HFF-Myc (cell line): ENCODE data around the gene KDM5B.
"Not testable (repeated sequence)": the region's sequence is repeated elsewhere in the genome, so short reads cannot be mapped to it uniquely, and the experiment has no call there.

ENCODE experiments used
- DNase-seq: peaks from one replicate; pipeline ENCODE4 v3.0.0-alpha.2; 2011; ENCODE audit warnings: low read depth; ENCODE audit errors: extremely low read depth
- H3K4me3 ChIP-seq: replicated peaks from 2 replicates; pipeline ENCODE4 v1.5.1; 2011; ENCODE audit warnings: low read depth, mild to moderate bottlenecking, control low read depth, low read length
- TF ChIP-seq, protein P1 (sequence below): IDR thresholded peaks from 2 replicates; pipeline ENCODE4 v1.5.1; 2012; ENCODE audit warnings: mild to moderate bottlenecking, low read depth, low read length, control low read depth; ENCODE audit errors: missing control alignments

The KDM5B gene

DNA sequence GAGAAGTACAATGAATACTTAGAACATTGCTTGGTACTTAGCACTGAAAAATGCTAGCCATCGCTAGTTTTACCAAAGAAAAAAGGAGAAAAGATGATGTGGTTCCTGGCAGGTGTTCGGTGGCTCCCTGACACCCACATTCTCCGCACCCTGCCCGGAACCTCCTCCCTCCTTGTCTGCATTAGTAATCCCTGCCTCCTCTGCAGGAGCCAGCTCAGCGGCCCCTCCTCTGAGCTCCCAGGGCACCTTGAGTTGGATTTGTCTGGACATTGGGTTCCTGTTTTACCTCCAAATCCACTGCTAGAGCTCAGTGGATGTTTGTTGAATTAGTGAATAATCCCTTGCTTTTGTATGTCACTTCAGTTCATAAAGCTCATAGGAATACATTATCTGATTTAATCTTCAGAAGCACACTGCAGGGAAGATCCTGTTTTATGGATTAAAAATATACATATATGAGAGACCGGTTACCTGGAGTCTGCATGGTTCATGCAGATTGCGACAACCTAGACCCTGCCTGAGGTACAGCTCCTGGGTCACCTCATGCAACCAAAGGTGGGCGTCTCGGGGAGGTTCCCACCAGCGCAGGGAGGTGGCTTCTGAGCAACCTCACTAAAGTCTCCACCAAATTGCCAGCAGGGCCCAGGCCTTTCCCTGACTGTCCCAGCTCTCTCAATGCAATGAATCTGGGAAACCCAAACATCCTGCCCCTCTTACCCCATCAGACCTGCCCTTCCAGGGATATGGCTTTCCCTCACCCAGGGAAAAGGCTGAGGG is 26.7 kb upstream of the KDM5B start:
- H3K4me3 ChIP-seq: no peak overlapping the region
- TF ChIP-seq, protein P1, sequence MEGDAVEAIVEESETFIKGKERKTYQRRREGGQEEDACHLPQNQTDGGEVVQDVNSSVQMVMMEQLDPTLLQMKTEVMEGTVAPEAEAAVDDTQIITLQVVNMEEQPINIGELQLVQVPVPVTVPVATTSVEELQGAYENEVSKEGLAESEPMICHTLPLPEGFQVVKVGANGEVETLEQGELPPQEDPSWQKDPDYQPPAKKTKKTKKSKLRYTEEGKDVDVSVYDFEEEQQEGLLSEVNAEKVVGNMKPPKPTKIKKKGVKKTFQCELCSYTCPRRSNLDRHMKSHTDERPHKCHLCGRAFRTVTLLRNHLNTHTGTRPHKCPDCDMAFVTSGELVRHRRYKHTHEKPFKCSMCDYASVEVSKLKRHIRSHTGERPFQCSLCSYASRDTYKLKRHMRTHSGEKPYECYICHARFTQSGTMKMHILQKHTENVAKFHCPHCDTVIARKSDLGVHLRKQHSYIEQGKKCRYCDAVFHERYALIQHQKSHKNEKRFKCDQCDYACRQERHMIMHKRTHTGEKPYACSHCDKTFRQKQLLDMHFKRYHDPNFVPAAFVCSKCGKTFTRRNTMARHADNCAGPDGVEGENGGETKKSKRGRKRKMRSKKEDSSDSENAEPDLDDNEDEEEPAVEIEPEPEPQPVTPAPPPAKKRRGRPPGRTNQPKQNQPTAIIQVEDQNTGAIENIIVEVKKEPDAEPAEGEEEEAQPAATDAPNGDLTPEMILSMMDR: no peak
- no peak for DNase-seq

GRCh38 chr1:202831906-202832305 is 23.7 kb upstream of the KDM5B start:
- TF ChIP-seq, protein P1: no peak
- no peak for DNase-seq
- H3K4me3 ChIP-seq: no peak overlapping the region

- not testable (repeated sequence) for H3K4me3 ChIP-seq, DNase-seq
Measured at GRCh38 chr1:202829223-202829622, 21.0 kb upstream of the KDM5B start.

- no peak overlapping the region for H3K4me3 ChIP-seq
- TF ChIP-seq, protein P1: no peak
- no peak for DNase-seq
Measured at GRCh38 chr1:202825748-202826147, 17.5 kb upstream of the KDM5B start.

DNA sequence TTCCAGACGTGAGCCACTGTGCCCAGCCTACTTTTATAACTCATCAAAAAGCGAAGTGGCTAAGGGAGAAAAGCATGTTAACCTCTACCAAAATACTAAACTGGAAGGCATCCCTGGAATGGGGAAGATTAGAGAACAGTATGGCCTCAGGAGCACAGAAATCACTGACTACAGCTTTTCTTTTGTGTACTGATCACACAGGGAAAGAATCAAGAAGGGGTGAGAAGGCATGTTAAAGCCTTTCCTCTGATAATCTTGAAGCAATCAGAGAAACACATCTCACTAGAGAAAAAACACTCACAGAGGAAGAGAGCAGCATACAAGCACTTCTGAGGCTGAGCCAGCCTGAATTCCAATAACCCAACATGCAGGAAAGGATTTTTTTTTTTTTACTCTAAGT is 13.2 kb upstream of the KDM5B start:
- no peak for DNase-seq
- H3K4me3 ChIP-seq: no peak overlapping the region
- TF ChIP-seq, protein P1: no peak

- no peak overlapping the region for H3K4me3 ChIP-seq
- DNase-seq: no peak
- TF ChIP-seq, protein P1: no peak
Measured at GRCh38 chr1:202818819-202819218, 10.6 kb upstream of the KDM5B start.

- DNase-seq: no peak
- TF ChIP-seq, protein P1: no peak
- no peak overlapping the region for H3K4me3 ChIP-seq
Measured at GRCh38 chr1:202815120-202815519, 6.9 kb upstream of the KDM5B start.
